PFSK-1 (cell line): Measurements from ENCODE around the gene BCAS3.

Experiments
- POLR2AphosphoS5 ChIP-seq: IDR thresholded peaks from 2 replicates; pipeline ENCODE4 v1.6.1; 2012; ENCODE audit warnings: low read depth, mild to moderate bottlenecking, control low read depth, low read length, moderate library complexity
- TAF1 ChIP-seq: IDR thresholded peaks from 2 replicates; pipeline ENCODE4 v1.6.1; 2012; ENCODE audit warnings: low read length, control low read depth, borderline replicate concordance; ENCODE audit not compliant: insufficient read depth
- TF ChIP-seq, protein P1 (sequence below), 2 experiments: IDR thresholded peaks; 2 replicates each; pipeline versions ENCODE4 v1.6.1 to v1.8.0; 2011 to 2012; ENCODE audit warnings: low read depth in 2 of 2, low read length in 2 of 2, control low read depth in 1 of 2, inconsistent platforms in 1 of 2, mild to moderate bottlenecking in 1 of 2, moderate library complexity in 1 of 2; ENCODE audit not compliant: insufficient read depth in 1 of 2

DNA sequence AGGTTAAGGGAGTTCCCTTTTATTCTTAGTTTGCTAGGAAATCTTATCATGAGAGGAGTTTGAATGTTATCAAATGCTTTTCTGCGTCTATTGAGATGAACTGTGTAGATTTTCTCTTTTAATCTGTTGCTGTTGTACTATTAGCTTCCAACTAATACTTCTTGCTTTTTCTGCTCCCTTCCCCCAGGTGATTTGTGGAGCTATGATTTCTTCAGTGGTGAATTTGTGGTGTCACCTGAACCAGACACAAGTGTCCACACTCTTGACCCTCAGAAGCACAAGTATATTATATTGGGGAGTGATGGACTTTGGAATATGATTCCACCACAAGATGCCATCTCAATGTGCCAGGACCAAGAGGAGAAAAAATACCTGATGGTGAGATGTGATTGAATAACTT, 29.9 kb upstream of the BCAS3 start:
- TF ChIP-seq POLR2AphosphoS5 (no peak), TAF1 (no peak)
- TF ChIP-seq, protein P1, sequence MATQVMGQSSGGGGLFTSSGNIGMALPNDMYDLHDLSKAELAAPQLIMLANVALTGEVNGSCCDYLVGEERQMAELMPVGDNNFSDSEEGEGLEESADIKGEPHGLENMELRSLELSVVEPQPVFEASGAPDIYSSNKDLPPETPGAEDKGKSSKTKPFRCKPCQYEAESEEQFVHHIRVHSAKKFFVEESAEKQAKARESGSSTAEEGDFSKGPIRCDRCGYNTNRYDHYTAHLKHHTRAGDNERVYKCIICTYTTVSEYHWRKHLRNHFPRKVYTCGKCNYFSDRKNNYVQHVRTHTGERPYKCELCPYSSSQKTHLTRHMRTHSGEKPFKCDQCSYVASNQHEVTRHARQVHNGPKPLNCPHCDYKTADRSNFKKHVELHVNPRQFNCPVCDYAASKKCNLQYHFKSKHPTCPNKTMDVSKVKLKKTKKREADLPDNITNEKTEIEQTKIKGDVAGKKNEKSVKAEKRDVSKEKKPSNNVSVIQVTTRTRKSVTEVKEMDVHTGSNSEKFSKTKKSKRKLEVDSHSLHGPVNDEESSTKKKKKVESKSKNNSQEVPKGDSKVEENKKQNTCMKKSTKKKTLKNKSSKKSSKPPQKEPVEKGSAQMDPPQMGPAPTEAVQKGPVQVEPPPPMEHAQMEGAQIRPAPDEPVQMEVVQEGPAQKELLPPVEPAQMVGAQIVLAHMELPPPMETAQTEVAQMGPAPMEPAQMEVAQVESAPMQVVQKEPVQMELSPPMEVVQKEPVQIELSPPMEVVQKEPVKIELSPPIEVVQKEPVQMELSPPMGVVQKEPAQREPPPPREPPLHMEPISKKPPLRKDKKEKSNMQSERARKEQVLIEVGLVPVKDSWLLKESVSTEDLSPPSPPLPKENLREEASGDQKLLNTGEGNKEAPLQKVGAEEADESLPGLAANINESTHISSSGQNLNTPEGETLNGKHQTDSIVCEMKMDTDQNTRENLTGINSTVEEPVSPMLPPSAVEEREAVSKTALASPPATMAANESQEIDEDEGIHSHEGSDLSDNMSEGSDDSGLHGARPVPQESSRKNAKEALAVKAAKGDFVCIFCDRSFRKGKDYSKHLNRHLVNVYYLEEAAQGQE (IDR thresholded peaks at IDR 0.05; ENCODE audit: insufficient read depth in 1 of 2, low read depth in 2 of 2, low read length in 2 of 2), result no peak
